Hepatocyte (in vitro differentiated cells): ENCODE results near the gene LIPH. TPM values are rescaled to one million over a fixed set of nuclear protein-coding genes. Genes with fewer than 3 reads are reported as not detected.

Experiments used
- DNase-seq: peaks from one replicate; pipeline ENCODE4 v3.0.0-alpha.2; 2016; ENCODE audit warnings: low spot score
- H2AFZ ChIP-seq: fragments of 200-600 bp; sonication (generic); 2 replicates; pipeline ENCODE4 v1.6.0; 2016; ENCODE audit warnings: antibody characterized with exemption, mild to moderate bottlenecking
- H3K27ac ChIP-seq: fragments of 200-600 bp; sonication (generic); 2 replicates; pipeline ENCODE4 v1.5.1; 2016; ENCODE audit warnings: mild to moderate bottlenecking
- H3K27me3 ChIP-seq: fragments of 200-600 bp; sonication (generic); 2 replicates; pipeline ENCODE4 v1.6.1; 2016
- H3K36me3 ChIP-seq: fragments of 200-600 bp; sonication (generic); replicated peaks from 2 replicates; pipeline ENCODE4 v1.5.1; 2016; ENCODE audit warnings: low read depth; ENCODE audit not compliant: insufficient read depth
- H3K4me1 ChIP-seq: fragments of 200-600 bp; sonication (generic); 2 replicates; pipeline ENCODE4 v1.5.1; 2016; ENCODE audit warnings: mild to moderate bottlenecking, moderate library complexity; ENCODE audit not compliant: insufficient read depth
- H3K4me2 ChIP-seq: fragments of 200-600 bp; sonication (generic); 2 replicates; pipeline ENCODE4 v1.6.0; 2016
- H3K4me3 ChIP-seq: fragments of 200-600 bp; sonication (generic); 2 replicates; pipeline ENCODE4 v1.5.1; 2016; ENCODE audit warnings: mild to moderate bottlenecking
- H3K79me2 ChIP-seq: fragments of 200-600 bp; sonication (generic); 2 replicates; pipeline ENCODE4 v1.6.0; 2017; ENCODE audit warnings: mild to moderate bottlenecking
- H3K9me2 ChIP-seq: fragments of 200-600 bp; sonication (generic); replicated peaks from 2 replicates; pipeline ENCODE4 v1.6.0; 2017; ENCODE audit warnings: mild to moderate bottlenecking; ENCODE audit not compliant: insufficient read depth
- H3K9me3 ChIP-seq: fragments of 200-600 bp; sonication (generic); 2 replicates; pipeline ENCODE4 v1.5.1; 2016; ENCODE audit warnings: low read depth, mild to moderate bottlenecking
- H4K20me1 ChIP-seq: fragments of 200-600 bp; sonication (generic); 2 replicates; pipeline ENCODE4 v1.6.0; 2016; ENCODE audit warnings: mild to moderate bottlenecking; ENCODE audit not compliant: insufficient read depth, poor library complexity, severe bottlenecking
- CTCF ChIP-seq: fragments of 200-600 bp; sonication (generic); IDR thresholded peaks from 2 replicates; pipeline ENCODE4 v1.5.1; 2016; ENCODE audit warnings: antibody characterized with exemption, mild to moderate bottlenecking; ENCODE audit not compliant: poor library complexity
- EZH2 ChIP-seq: fragments of 200-600 bp; sonication (generic); IDR thresholded peaks from 2 replicates; pipeline ENCODE4 v1.6.1; 2016; ENCODE audit warnings: antibody characterized with exemption, mild to moderate bottlenecking, borderline replicate concordance
- EZH2phosphoT487 ChIP-seq: fragments of 200-600 bp; sonication (generic); IDR thresholded peaks from one replicate; pipeline ENCODE4 v1.6.1; 2018; ENCODE audit warnings: antibody characterized with exemption, mild to moderate bottlenecking, low read depth, moderate library complexity; ENCODE audit not compliant: unreplicated experiment, severe bottlenecking
- WGBS: methylation state at CpG from one replicate; pipeline ENCODE4 v1.1.6; 2016; ENCODE audit warnings: low lambda C conversion rate; ENCODE audit errors: missing lambda C conversion rate; 5-methylcytosine and 5-hydroxymethylcytosine counted together
- polyA plus RNA-seq: library from polyadenylated mRNA; unstranded; fragments of >200 nt; fragmentation: Nextera tagmentation; extraction: Ambion mirVana; gene quantifications from 2 replicates; pipeline ENCODE4 v1.2.1, GENCODE V29; 2016
- total RNA-seq: library from RNA; depleted of rRNA; stranded (reverse); fragments of >200 nt; gene quantifications from 2 replicates; pipeline ENCODE4 v1.2.3, GENCODE V29; 2014

The LIPH gene
- total and polyA plus RNA-seq, 2 experiments from 2014 or later, result 4.9 to 10.7 TPM

- H3K27me3 ChIP-seq, result no peaks in the 10 kb centered on the region
- DNase-seq, result no peak
- H3K9me2 ChIP-seq, result no peaks in the 10 kb centered on the region
- no peaks in the 10 kb centered on the region for H3K36me3 ChIP-seq
- H4K20me1 ChIP-seq, result peaks cover 2% of the 10 kb centered on the region
- H3K79me2 ChIP-seq, result peaks cover 36% of the 10 kb centered on the region
- peak overlapping the region; percentile 22 for H2AFZ ChIP-seq
- no peaks in the 10 kb centered on the region for H3K9me3 ChIP-seq
- H3K4me1 ChIP-seq, result peaks cover 3% of the 10 kb centered on the region
- H3K4me3 ChIP-seq, result peak overlapping the region; percentile 18
- TF ChIP-seq CTCF, result no peak
- TF ChIP-seq EZH2phosphoT487, result no peak
- no peak for TF ChIP-seq EZH2
- peak overlapping the region; percentile 88 for H3K27ac ChIP-seq
- peak overlapping the region; percentile 90 for H3K4me2 ChIP-seq
- WGBS, result 3% methylated on average over 7 of the region's 7 CpGs
Observed at GRCh38 chr3:185586686-185587039, 34.3 kb upstream of the LIPH start.

GRCh38 chr3:185585859-185586685 is 33.7 kb upstream of the LIPH start, which contains the start of gene SENP2:
TSS of gene SENP2 (plus strand) at chr3:185586295. CDS start at chr3:185586414, 119 bp downstream.
- H4K20me1 ChIP-seq, result peaks cover 2% of the 10 kb centered on the region
- peak; percentile 100 for DNase-seq
- peaks cover 3% of the 10 kb centered on the region for H3K4me1 ChIP-seq
- no peaks in the 10 kb centered on the region for H3K27me3 ChIP-seq
- H3K27ac ChIP-seq, result peak within 1 kb of the TSS; percentile 88
- WGBS, result 1% methylated on average over 63 of the region's 64 CpGs
- H3K9me3 ChIP-seq, result no peaks in the 10 kb centered on the region
- H2AFZ ChIP-seq, result peak within 1 kb of the TSS; percentile 57
- peak within 1 kb of the TSS; percentile 90 for H3K4me2 ChIP-seq
- H3K4me3 ChIP-seq, result peak within 1 kb of the TSS; percentile 18
- peaks cover 36% of the 10 kb centered on the region for H3K79me2 ChIP-seq
- no peaks in the 10 kb centered on the region for H3K9me2 ChIP-seq
- H3K36me3 ChIP-seq, result no peaks in the 10 kb centered on the region
- TF ChIP-seq CTCF, result no peak
- no peak for TF ChIP-seq EZH2phosphoT487
- no peak for TF ChIP-seq EZH2

GRCh38 chr3:185585518-185585858 is 33.1 kb upstream of the LIPH start:
- Histone ChIP-seq H4K20me1 (peaks cover 2% of the 10 kb centered on the region), H3K4me1 (peaks cover 3% of the 10 kb centered on the region), H3K36me3 (no peaks in the 10 kb centered on the region), H2AFZ (peak overlapping the region; percentile 57), H3K27ac (peak overlapping the region; percentile 78), H3K79me2 (peaks cover 36% of the 10 kb centered on the region), H3K4me3 (no peak overlapping the region), H3K27me3 (no peaks in the 10 kb centered on the region), H3K9me2 (no peaks in the 10 kb centered on the region), H3K4me2 (peak overlapping the region; percentile 70), H3K9me3 (no peaks in the 10 kb centered on the region)
- DNase-seq, result peak; percentile 36
- TF ChIP-seq EZH2 (no peak), CTCF (no peak), EZH2phosphoT487 (no peak)
- 43% methylated on average over 9 of the region's 9 CpGs for WGBS
